ENCODE data around the gene KPNB1. TPM values are rescaled to one million over a fixed set of nuclear protein-coding genes. Genes with fewer than 3 reads are reported as not detected.

The KPNB1 gene
- total RNA-seq, 1 experiment from 2014 or later = 538 TPM

DNA sequence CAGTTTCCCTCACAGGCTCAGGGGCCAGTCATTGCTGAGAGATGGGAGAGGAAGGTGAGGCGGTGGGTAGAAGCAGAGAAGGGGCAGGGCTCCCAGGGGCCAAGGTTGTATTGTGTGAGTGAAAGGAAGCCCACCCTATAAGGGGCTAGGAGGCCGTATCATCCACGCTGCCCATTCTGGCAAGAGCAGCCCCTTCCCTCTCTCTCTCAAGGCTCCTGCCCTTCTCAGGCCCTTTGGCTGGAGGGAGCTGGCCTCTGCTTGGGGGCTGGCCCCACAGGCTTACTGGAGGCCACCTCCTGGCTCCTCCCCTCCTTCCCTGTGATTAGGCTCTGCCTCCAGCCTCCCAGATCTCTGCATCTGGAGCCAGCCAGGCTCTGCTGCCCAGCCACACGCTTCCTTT, 51.9 kb downstream of the KPNB1 start:
- no TSS peak for BruUV-seq (replicated peaks)
- H3K4me3 Mint-ChIP-seq (ENCODE audit: low read depth, unreplicated experiment) = no peak overlapping the region
- intact Hi-C loops (cut with micrococcal nuclease; ENCODE audit: unreplicated experiment) = no loop called here
- TF ChIP-seq, protein P1, sequence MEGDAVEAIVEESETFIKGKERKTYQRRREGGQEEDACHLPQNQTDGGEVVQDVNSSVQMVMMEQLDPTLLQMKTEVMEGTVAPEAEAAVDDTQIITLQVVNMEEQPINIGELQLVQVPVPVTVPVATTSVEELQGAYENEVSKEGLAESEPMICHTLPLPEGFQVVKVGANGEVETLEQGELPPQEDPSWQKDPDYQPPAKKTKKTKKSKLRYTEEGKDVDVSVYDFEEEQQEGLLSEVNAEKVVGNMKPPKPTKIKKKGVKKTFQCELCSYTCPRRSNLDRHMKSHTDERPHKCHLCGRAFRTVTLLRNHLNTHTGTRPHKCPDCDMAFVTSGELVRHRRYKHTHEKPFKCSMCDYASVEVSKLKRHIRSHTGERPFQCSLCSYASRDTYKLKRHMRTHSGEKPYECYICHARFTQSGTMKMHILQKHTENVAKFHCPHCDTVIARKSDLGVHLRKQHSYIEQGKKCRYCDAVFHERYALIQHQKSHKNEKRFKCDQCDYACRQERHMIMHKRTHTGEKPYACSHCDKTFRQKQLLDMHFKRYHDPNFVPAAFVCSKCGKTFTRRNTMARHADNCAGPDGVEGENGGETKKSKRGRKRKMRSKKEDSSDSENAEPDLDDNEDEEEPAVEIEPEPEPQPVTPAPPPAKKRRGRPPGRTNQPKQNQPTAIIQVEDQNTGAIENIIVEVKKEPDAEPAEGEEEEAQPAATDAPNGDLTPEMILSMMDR (IDR thresholded peaks at IDR 0.05; ENCODE audit: unreplicated experiment) = no peak
- H3K36me3 Mint-ChIP-seq (ENCODE audit: insufficient read depth, unreplicated experiment) = peaks cover 5% of the 10 kb centered on the region
- H3K27ac Mint-ChIP-seq (ENCODE audit: unreplicated experiment) = no peak overlapping the region
- H3K27me3 Mint-ChIP-seq (ENCODE audit: unreplicated experiment) = peaks cover 57% of the 10 kb centered on the region
- H3K4me1 Mint-ChIP-seq (ENCODE audit: low read depth, unreplicated experiment) = peaks cover 2% of the 10 kb centered on the region
- CTCF ChIA-PET = interaction anchor here (1.2 kb wide), 1 partner anchor 11 kb away, joined by 4 read pairs; no protein-coding TSS in a partner anchor
- DNase-seq = no peak
- no peaks in the 10 kb centered on the region for H3K9me3 Mint-ChIP-seq (ENCODE audit: low read depth, unreplicated experiment)

DNA sequence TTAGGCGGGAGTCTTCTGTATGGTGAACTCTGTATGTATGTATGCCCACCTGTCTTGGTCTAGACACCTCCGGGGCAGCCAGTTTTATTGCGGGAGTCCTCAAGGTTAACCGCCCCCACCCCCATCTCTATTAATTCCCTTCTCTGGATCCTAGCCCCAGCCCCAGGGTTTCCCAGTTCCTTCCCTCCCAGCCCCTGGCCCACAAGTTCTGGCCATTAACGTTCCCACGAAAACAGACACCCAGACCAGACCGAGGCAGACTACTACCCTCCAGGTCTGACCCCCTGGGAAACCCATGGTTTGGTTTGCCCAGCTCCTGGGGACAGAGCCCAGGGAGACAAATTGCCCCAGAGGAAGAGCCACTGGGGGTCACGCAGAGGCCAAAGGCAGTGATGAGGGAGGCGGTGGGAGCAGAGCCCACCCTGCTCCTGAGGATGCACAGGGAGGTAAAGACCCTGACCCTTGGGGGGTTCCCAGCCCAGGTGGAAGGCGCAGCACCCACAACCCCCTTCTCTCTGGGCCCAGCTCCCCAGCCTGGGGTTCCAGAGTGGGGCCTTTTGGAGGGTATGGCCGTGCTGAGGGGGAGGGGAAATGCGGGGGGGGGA, 52.8 kb downstream of the KPNB1 start:
- peaks cover 5% of the 10 kb centered on the region for H3K36me3 Mint-ChIP-seq (ENCODE audit: insufficient read depth, unreplicated experiment)
- no peak for DNase-seq
- no peak overlapping the region for H3K4me3 Mint-ChIP-seq (ENCODE audit: low read depth, unreplicated experiment)
- no TSS peak for BruUV-seq (replicated peaks)
- peaks cover 10% of the 10 kb centered on the region for H3K4me1 Mint-ChIP-seq (ENCODE audit: low read depth, unreplicated experiment)
- TF ChIP-seq, protein P1 (IDR thresholded peaks at IDR 0.05; ENCODE audit: unreplicated experiment) = no peak
- CTCF ChIA-PET = interaction anchor here (0.6 to 1.2 kb wide), 3 partner anchors 11 to 1314 kb away, joined by 4 to 6 read pairs (median 4); no protein-coding TSS in a partner anchor
- intact Hi-C loops (cut with micrococcal nuclease; ENCODE audit: unreplicated experiment) = no loop called here
- no peaks in the 10 kb centered on the region for H3K9me3 Mint-ChIP-seq (ENCODE audit: low read depth, unreplicated experiment)
- peaks cover 62% of the 10 kb centered on the region for H3K27me3 Mint-ChIP-seq (ENCODE audit: unreplicated experiment)
- H3K27ac Mint-ChIP-seq (ENCODE audit: unreplicated experiment) = no peak overlapping the region

DNA sequence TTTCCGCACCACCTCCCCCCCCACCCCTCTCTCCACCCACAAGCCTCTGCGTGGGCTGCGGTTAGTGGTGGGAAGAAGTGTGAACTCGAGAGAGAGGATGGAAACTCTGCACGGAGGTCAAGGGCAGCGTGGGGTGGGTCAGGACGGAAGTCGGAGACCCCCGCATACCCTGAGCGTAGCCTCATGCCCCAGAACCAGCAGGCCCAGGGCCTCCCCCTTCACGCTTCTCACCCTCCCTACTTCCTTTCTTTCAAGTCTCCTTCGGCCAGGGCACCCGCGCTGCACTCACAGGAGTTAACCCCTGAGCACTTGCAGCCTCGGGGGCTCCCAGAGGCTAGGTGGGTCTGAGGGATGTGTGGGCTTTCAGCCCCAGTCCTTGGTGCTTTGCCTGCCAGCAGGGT, 53.5 kb downstream of the KPNB1 start:
- peaks cover 10% of the 10 kb centered on the region for H3K4me1 Mint-ChIP-seq (ENCODE audit: low read depth, unreplicated experiment)
- peaks cover 67% of the 10 kb centered on the region for H3K27me3 Mint-ChIP-seq (ENCODE audit: unreplicated experiment)
- intact Hi-C loops (cut with micrococcal nuclease; ENCODE audit: unreplicated experiment) = no loop called here
- H3K4me3 Mint-ChIP-seq (ENCODE audit: low read depth, unreplicated experiment) = no peak overlapping the region
- no TSS peak for BruUV-seq (replicated peaks)
- H3K36me3 Mint-ChIP-seq (ENCODE audit: insufficient read depth, unreplicated experiment) = peaks cover 5% of the 10 kb centered on the region
- H3K9me3 Mint-ChIP-seq (ENCODE audit: low read depth, unreplicated experiment) = no peaks in the 10 kb centered on the region
- DNase-seq = no peak
- TF ChIP-seq, protein P1 (IDR thresholded peaks at IDR 0.05; ENCODE audit: unreplicated experiment) = no peak
- CTCF ChIA-PET = interaction anchor here (0.7 kb wide), 1 partner anchor 118 kb away, joined by 3 read pairs; the partner anchor contains the start of gene OSBPL7
- H3K27ac Mint-ChIP-seq (ENCODE audit: unreplicated experiment) = no peak overlapping the region

DNA sequence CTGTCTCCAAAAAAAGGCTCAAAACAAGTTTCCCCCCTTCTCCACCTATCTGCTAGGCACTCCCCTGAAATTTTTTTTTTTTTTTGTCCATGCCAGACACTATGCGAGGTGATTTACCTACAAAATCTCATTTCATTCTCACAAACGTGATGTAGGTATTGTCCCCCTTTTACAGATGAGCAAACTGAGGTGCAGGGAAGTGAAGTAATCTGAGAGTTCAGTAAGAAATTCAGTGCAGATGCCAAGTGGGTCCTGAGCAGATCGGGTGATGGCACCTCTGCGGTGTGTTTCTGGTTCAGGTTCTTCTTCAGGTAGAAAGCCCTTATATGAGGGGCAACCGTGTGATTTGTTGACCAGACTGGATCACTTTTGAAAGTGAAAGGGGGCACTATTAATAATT, 54.0 kb downstream of the KPNB1 start:
- TF ChIP-seq, protein P1 (IDR thresholded peaks at IDR 0.05; ENCODE audit: unreplicated experiment) = no peak
- Mint-ChIP-seq H3K4me3 (ENCODE audit: low read depth, unreplicated experiment) (no peak overlapping the region), H3K9me3 (ENCODE audit: low read depth, unreplicated experiment) (no peaks in the 10 kb centered on the region), H3K27me3 (ENCODE audit: unreplicated experiment) (peaks cover 67% of the 10 kb centered on the region), H3K36me3 (ENCODE audit: insufficient read depth, unreplicated experiment) (peaks cover 4% of the 10 kb centered on the region), H3K4me1 (ENCODE audit: low read depth, unreplicated experiment) (peaks cover 10% of the 10 kb centered on the region), H3K27ac (ENCODE audit: unreplicated experiment) (no peak overlapping the region)
- DNase-seq = no peak
- intact Hi-C loops (cut with micrococcal nuclease; ENCODE audit: unreplicated experiment) = no loop called here
- no TSS peak for BruUV-seq (replicated peaks)
- CTCF ChIA-PET = interaction anchor here (0.7 kb wide), 1 partner anchor 118 kb away, joined by 3 read pairs; the partner anchor contains the start of gene OSBPL7

Data from Calu3 (cell line).